Measurements from ENCODE around the gene MBLAC1. TPM values are rescaled to one million over a fixed set of nuclear protein-coding genes. Genes with fewer than 3 reads are reported as not detected.
A peak's percentile ranks its signal among the peaks of the same experiment; 100 is the strongest.

MBLAC1 gene
- total and polyA plus RNA-seq, 9 of the 15 experiments (the other 6 are each of a cell fraction or from before 2014, with no cell fraction given), result 0.03 to 3.1 (median 0.52) TPM

DNA sequence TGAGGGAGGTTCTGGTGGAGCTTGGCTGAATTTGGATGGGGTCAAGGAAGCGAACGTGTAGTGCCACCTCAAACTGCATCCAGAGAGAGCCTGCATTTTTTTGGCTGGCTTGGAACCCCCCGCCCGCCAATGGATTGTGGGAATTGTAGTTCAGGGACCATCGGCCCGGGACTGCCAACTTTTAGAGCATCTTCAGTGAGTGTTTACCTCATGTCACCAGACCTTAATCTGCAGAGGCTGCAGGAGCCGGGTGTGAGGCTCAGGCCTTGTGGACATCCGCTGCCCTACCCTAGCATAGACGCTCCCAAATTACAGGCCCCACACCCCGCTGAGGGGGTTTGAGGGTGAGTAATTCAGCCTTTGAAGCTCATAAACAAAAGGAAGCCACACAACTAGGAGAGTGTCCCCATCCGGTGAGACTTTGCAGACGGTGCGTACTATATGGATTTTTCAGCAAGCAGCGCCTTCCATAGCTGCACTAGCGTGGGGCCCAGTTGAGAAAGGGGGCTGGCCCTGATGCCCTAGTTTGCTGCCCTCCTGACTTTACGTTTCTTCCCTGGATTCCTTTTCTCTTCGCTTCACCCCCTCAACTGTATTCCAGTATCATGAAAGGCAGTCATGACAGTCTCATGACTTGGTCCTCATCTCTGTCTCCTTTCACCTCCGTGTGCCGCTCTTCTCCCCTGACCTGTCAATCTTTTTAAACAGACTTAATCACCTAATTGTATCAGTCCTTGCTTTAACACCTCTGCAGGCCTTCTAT lies 6.6 kb upstream of the MBLAC1 start:
- CTCF ChIA-PET (ENCODE audit: low intra/inter-chr PET ratio), result no interaction called here
- peak; percentile 29 for FAIRE-seq
- intact Hi-C loops (cut with micrococcal nuclease) (loop anchor here (1.0 to 2.0 kb wide), 2 partner anchors 19 to 38 kb away; partner anchors contain the start of genes AP4M1 and MCM7), in situ Hi-C loops (cut with MboI) (loop anchor here (10.0 kb wide), 1 partner anchor 1715 kb away; no protein-coding TSS in a partner anchor)
- H4K20me1 ChIP-seq (replicated peaks; ENCODE audit: control insufficient read depth, insufficient read depth, low read length), result 0 out of 2 replicates have a peak, but pooled peaks cover 4% of the 10 kb centered on the region
- H3K9ac ChIP-seq (ENCODE audit: insufficient read depth in 1 of 2, low read depth in 2 of 2, low read length in 2 of 2), result peak overlapping the region; percentile 86 to 88
- POLR2A ChIA-PET, result interaction anchor here (0.7 to 1.7 kb wide), 5 partner anchors 11 to 99 kb away, joined by 3 to 15 read pairs (median 3); partner anchors contain the start of genes AP4M1 and MCM7
- H3K79me2 ChIP-seq (ENCODE audit: control insufficient read depth, insufficient read depth, low read length), result peaks cover 22% of the 10 kb centered on the region
- 15% methylated on average over 19 of the region's 19 CpGs for WGBS (ENCODE audit: insufficient coverage, low coverage, missing lambda C conversion rate)
- H3K4me3 ChIP-seq, result peak overlapping the region; percentile 72
- BruUV-seq (replicated peaks), result TSS peak; percentile 85
- no peaks in the 10 kb centered on the region for H3K9me3 ChIP-seq (replicated peaks; ENCODE audit: control insufficient read depth, insufficient read depth, low read depth, low read length)
- peak overlapping the region; percentile 95 for H2AFZ ChIP-seq (ENCODE audit: low read depth, low read length)
- ATAC-seq, result peak; percentile 68
- peaks cover 1% of the 10 kb centered on the region; the same call in 1 of the 3 replicates for H3K36me3 ChIP-seq (ENCODE audit: control insufficient read depth, insufficient read depth, low read length)
- peak overlapping the region; percentile 99 for H3K4me2 ChIP-seq (ENCODE audit: insufficient read depth, low read length)
- H3K4me1 ChIP-seq (replicated peaks in 1 of 2; ENCODE audit: control insufficient read depth in 2 of 2, insufficient read depth in 2 of 2, low read length in 2 of 2), result peaks cover 30 to 48% of the 10 kb centered on the region in 2 experiments
- peak overlapping the region; percentile 88 for H3K27ac ChIP-seq (ENCODE audit: extremely low read depth, low read depth, low read length)
- H3K9me1 ChIP-seq (ENCODE audit: control insufficient read depth, insufficient read depth, low read length), result no peaks in the 10 kb centered on the region
- DNase-seq (ENCODE audit: extremely low read depth in 1 of 4, low spot score in 3 of 4), result peak; percentile 59 to 77 (median 66)
- no peaks in the 10 kb centered on the region for H3K27me3 ChIP-seq (ENCODE audit: control insufficient read depth in 2 of 2, insufficient read depth in 2 of 2, low read length in 2 of 2)
- TF ChIP-seq POLR2AphosphoS2 (IDR thresholded peaks at IDR 0.05; ENCODE audit: low read length), result peak; percentile 50; the same call in 1 of the 2 replicates
- TF ChIP-seq, protein P1, sequence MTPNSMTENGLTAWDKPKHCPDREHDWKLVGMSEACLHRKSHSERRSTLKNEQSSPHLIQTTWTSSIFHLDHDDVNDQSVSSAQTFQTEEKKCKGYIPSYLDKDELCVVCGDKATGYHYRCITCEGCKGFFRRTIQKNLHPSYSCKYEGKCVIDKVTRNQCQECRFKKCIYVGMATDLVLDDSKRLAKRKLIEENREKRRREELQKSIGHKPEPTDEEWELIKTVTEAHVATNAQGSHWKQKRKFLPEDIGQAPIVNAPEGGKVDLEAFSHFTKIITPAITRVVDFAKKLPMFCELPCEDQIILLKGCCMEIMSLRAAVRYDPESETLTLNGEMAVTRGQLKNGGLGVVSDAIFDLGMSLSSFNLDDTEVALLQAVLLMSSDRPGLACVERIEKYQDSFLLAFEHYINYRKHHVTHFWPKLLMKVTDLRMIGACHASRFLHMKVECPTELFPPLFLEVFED (CRISPR knock-in tag; conservative IDR thresholded peaks at IDR 0.05), result 0 out of 2 replicates have a peak, but pooled peaks have one; percentile 36
- TF ChIP-seq HCFC1 (IDR thresholded peaks at IDR 0.05; ENCODE audit: low read depth, low read length), result peak; percentile 88
- 0 out of 2 replicates have a peak, but pooled peaks have one; percentile 26 for TF ChIP-seq RB1 (IDR thresholded peaks at IDR 0.05; ENCODE audit: low read depth)
- no peak for TF ChIP-seq ZNF408 (CRISPR knock-in tag; IDR thresholded peaks at IDR 0.05; ENCODE audit: low read depth)
- TF ChIP-seq SMAD4 (CRISPR knock-in tag; conservative IDR thresholded peaks at IDR 0.05), result 0 out of 2 replicates have a peak, but pooled peaks have one; percentile 12
- TF ChIP-seq ARID1B (IDR thresholded peaks at IDR 0.05), result no peak
- TF ChIP-seq ZNF347 (CRISPR knock-in tag; IDR thresholded peaks at IDR 0.05; ENCODE audit: low read depth), result no peak
- TF ChIP-seq, protein P2, sequence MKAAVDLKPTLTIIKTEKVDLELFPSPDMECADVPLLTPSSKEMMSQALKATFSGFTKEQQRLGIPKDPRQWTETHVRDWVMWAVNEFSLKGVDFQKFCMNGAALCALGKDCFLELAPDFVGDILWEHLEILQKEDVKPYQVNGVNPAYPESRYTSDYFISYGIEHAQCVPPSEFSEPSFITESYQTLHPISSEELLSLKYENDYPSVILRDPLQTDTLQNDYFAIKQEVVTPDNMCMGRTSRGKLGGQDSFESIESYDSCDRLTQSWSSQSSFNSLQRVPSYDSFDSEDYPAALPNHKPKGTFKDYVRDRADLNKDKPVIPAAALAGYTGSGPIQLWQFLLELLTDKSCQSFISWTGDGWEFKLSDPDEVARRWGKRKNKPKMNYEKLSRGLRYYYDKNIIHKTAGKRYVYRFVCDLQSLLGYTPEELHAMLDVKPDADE (conservative IDR thresholded peaks at IDR 0.05; ENCODE audit: control insufficient read depth, low read depth, low read length), result 0 out of 2 replicates have a peak, but pooled peaks have one; percentile 24
- TF ChIP-seq TAL1 (IDR thresholded peaks at IDR 0.05), result 0 out of 2 replicates have a peak, but pooled peaks have one; percentile 2
- TF ChIP-seq, protein P3, sequence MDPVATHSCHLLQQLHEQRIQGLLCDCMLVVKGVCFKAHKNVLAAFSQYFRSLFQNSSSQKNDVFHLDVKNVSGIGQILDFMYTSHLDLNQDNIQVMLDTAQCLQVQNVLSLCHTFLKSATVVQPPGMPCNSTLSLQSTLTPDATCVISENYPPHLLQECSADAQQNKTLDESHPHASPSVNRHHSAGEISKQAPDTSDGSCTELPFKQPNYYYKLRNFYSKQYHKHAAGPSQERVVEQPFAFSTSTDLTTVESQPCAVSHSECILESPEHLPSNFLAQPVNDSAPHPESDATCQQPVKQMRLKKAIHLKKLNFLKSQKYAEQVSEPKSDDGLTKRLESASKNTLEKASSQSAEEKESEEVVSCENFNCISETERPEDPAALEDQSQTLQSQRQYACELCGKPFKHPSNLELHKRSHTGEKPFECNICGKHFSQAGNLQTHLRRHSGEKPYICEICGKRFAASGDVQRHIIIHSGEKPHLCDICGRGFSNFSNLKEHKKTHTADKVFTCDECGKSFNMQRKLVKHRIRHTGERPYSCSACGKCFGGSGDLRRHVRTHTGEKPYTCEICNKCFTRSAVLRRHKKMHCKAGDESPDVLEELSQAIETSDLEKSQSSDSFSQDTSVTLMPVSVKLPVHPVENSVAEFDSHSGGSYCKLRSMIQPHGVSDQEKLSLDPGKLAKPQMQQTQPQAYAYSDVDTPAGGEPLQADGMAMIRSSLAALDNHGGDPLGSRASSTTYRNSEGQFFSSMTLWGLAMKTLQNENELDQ (CRISPR knock-in tag; IDR thresholded peaks at IDR 0.05; ENCODE audit: borderline replicate concordance), result no peak
- peak; percentile 26; the same call in 1 of the 2 replicates for TF ChIP-seq MYNN (IDR thresholded peaks at IDR 0.05)
- TF ChIP-seq MYNN (CRISPR knock-in tag; IDR thresholded peaks at IDR 0.05), result no peak
- 0 out of 2 replicates have a peak, but pooled peaks have one; percentile 6 for TF ChIP-seq ZKSCAN8 (CRISPR knock-in tag; IDR thresholded peaks at IDR 0.05)
- TF ChIP-seq ZNF830 (CRISPR knock-in tag; IDR thresholded peaks at IDR 0.05), result no peak
- no peak for TF ChIP-seq POLR3G (IDR thresholded peaks at IDR 0.05; ENCODE audit: extremely low read depth, insufficient read length, insufficient replicate concordance)
- peak; percentile 1; the same call in 1 of the 2 replicates for TF ChIP-seq ATF7 (IDR thresholded peaks at IDR 0.05)
